K562 (cell line): Measurements from ENCODE around the gene PPM1E. TPM values are rescaled to one million over a fixed set of nuclear protein-coding genes. Genes with fewer than 3 reads are reported as not detected.

Source experiments
- ATAC-seq: fragments of 200-7000 bp; cut with Tn5 transposase; 3 replicates; pipeline ENCODE4 v1.9.1; 2020; ENCODE audit warnings: moderate library complexity
- BruUV-seq: library from RNA; stranded (reverse); fragments of 400-500 nt; replicated peaks from 2 replicates; lab custom pipeline; 2021; lab: Mats Ljungman, UMichigan
- CTCF ChIA-PET: fragments of 300-600 bp; formaldehyde crosslinking; extraction: SDS; loops from one replicate; lab custom pipeline; 2021; ENCODE audit warnings: low intra/inter-chr PET ratio; lab: Yijun Ruan, JAX
- POLR2A ChIA-PET: fragments of 300-600, 350-650 bp; sonication (Branson Sonifier 250); formaldehyde crosslinking; extraction: SDS; loops from one replicate; lab custom pipeline; 2021; ENCODE audit warnings: antibody characterized with exemption, inconsistent platforms; lab: Yijun Ruan, JAX
- DNase-seq, 4 experiments: peaks; one replicate each; pipeline versions ENCODE4 v3.0.0 to v3.0.0-alpha.2; 2011 to 2018; ENCODE audit warnings: low spot score in 3 of 4, mixed read lengths in 3 of 4; ENCODE audit errors: extremely low read depth in 1 of 4
- FAIRE-seq: peaks from 2 replicates; lab custom pipeline; 2011; peaks lifted over from hg19 to GRCh38; lab: Jason Lieb, UNC
- H2AFZ ChIP-seq: 2 replicates; pipeline ENCODE4 v1.6.0; 2011; ENCODE audit warnings: low read depth, low read length, control low read depth, inconsistent platforms
- H3K27ac ChIP-seq: fragments of 200-600 bp; 3 replicates; pipeline ENCODE4 v1.8.0; 2011; ENCODE audit warnings: low read depth, mild to moderate bottlenecking, control low read depth, inconsistent platforms, low read length, moderate library complexity, mixed read lengths; ENCODE audit errors: extremely low read depth
- H3K27me3 ChIP-seq, 2 experiments: fragments of 300-600 bp in 1 of 2; 2 replicates in 1 of 2; 3 replicates in 1 of 2; pipeline versions ENCODE4 v1.6.0 to v1.8.0; 2011; ENCODE audit warnings: inconsistent platforms in 2 of 2, low read length in 2 of 2, mild to moderate bottlenecking in 1 of 2, mixed read lengths in 1 of 2, moderate library complexity in 1 of 2; ENCODE audit not compliant: control insufficient read depth in 2 of 2, insufficient read depth in 2 of 2
- H3K36me3 ChIP-seq: fragments of 300-600 bp; 3 replicates; pipeline ENCODE4 v1.8.0; 2011; ENCODE audit warnings: mild to moderate bottlenecking, low read length, inconsistent platforms; ENCODE audit not compliant: control insufficient read depth, insufficient read depth
- H3K4me1 ChIP-seq, 2 experiments: fragments of 200-600 bp in 1 of 2; replicated peaks in 1 of 2; 2 replicates in 1 of 2; 3 replicates in 1 of 2; pipeline versions ENCODE4 v1.5.1 to v1.8.0; 2011; ENCODE audit warnings: inconsistent platforms in 2 of 2, low read length in 2 of 2, mild to moderate bottlenecking in 1 of 2, mixed read lengths in 1 of 2, moderate library complexity in 1 of 2; ENCODE audit not compliant: control insufficient read depth in 2 of 2, insufficient read depth in 2 of 2
- H3K4me2 ChIP-seq: 2 replicates; pipeline ENCODE4 v1.6.1; 2011; ENCODE audit warnings: low read length, control low read depth, inconsistent platforms, mixed read lengths; ENCODE audit not compliant: insufficient read depth
- H3K4me3 ChIP-seq: fragments of 200-600 bp; sonication (generic), shearing (Covaris generic); 2 replicates; pipeline ENCODE4 v1.5.1; 2016; ENCODE audit warnings: control low read depth, inconsistent platforms
- H3K79me2 ChIP-seq: fragments of 200-600 bp; 3 replicates; pipeline ENCODE4 v1.8.0; 2011; ENCODE audit warnings: low read length, inconsistent platforms; ENCODE audit not compliant: control insufficient read depth, insufficient read depth
- H3K9ac ChIP-seq, 2 experiments: 2 replicates each; pipeline versions ENCODE4 v1.6.0 to v1.6.1; 2011; ENCODE audit warnings: low read depth in 2 of 2, low read length in 2 of 2, control low read depth in 1 of 2, inconsistent platforms in 1 of 2, mild to moderate bottlenecking in 1 of 2, mixed read lengths in 1 of 2; ENCODE audit not compliant: insufficient read depth in 1 of 2
- H3K9me1 ChIP-seq: one replicate; pipeline ENCODE4 v1.6.0; 2011; ENCODE audit warnings: inconsistent platforms, mild to moderate bottlenecking, low read length, moderate library complexity; ENCODE audit not compliant: control insufficient read depth, insufficient read depth
- H3K9me3 ChIP-seq: replicated peaks from 2 replicates; pipeline ENCODE4 v1.5.1; 2011; ENCODE audit warnings: low read depth, low read length, inconsistent platforms; ENCODE audit not compliant: control insufficient read depth, insufficient read depth
- H4K20me1 ChIP-seq: replicated peaks from 2 replicates; pipeline ENCODE4 v1.6.1; 2011; ENCODE audit warnings: low read length, inconsistent platforms, mixed read lengths; ENCODE audit not compliant: control insufficient read depth, insufficient read depth
- CEBPB ChIP-seq: fragments of 450-650 bp; IDR thresholded peaks from 2 replicates; pipeline ENCODE4 v1.6.1; 2016; ENCODE audit warnings: missing genetic modification characterization, missing compliant biosample characterization
- CEBPG ChIP-seq, 3 experiments: fragments of 200-800 bp in 1 of 3; sonication (Bioruptor generic) in 1 of 3; sonication (generic) in 1 of 3; formaldehyde crosslinking in 1 of 3; IDR thresholded peaks in 2 of 3; conservative IDR thresholded peaks in 1 of 3; 2 replicates each; pipeline versions ENCODE4 v1.6.1 to v1.8.0; 2016 to 2022; ENCODE audit warnings: missing compliant biosample characterization in 2 of 3, missing genetic modification characterization in 2 of 3, mild to moderate bottlenecking in 1 of 3, missing genetic modification reagents in 1 of 3
- ETV1 ChIP-seq: fragments of 450-650 bp; conservative IDR thresholded peaks from 2 replicates; pipeline ENCODE4 v1.6.1; 2016; ENCODE audit warnings: missing genetic modification characterization, control low read depth, low read depth, missing compliant biosample characterization
- NBN ChIP-seq: fragments of 450-650 bp; IDR thresholded peaks from 2 replicates; pipeline ENCODE4 v1.6.1; 2016; ENCODE audit warnings: low read depth, mild to moderate bottlenecking
- NFE2L1 ChIP-seq: fragments of 450-650 bp; IDR thresholded peaks from 2 replicates; pipeline ENCODE4 v1.6.1; 2016; ENCODE audit warnings: missing genetic modification characterization, low read depth, mild to moderate bottlenecking, missing compliant biosample characterization, moderate library complexity, borderline replicate concordance
- PCBP1 ChIP-seq: fragments of 200-400 bp; formaldehyde crosslinking; IDR thresholded peaks from 2 replicates; pipeline ENCODE4 v1.6.1; 2018; ENCODE audit warnings: mild to moderate bottlenecking, low read depth, low read length; ENCODE audit not compliant: poor library complexity, severe bottlenecking
- PHF20 ChIP-seq: fragments of 450-650 bp; IDR thresholded peaks from 2 replicates; pipeline ENCODE4 v1.6.1; 2018; ENCODE audit not compliant: partially characterized antibody
- POLR2B ChIP-seq: fragments of 450-650 bp; IDR thresholded peaks from 2 replicates; pipeline ENCODE4 v1.6.1; 2018; ENCODE audit warnings: low read depth; ENCODE audit not compliant: partially characterized antibody
- ZKSCAN8 ChIP-seq: fragments of 200-800 bp; sonication (Bioruptor generic); IDR thresholded peaks from 2 replicates; pipeline ENCODE4 v1.6.1; 2016; ENCODE audit warnings: missing genetic modification characterization, missing compliant biosample characterization
- ZNF23 ChIP-seq: fragments of 250-450 bp; sonication (Bioruptor Pico); IDR thresholded peaks from 2 replicates; pipeline ENCODE4 v1.4.0; 2020; ENCODE audit warnings: mild to moderate bottlenecking
- ZNF561 ChIP-seq: fragments of 450-650 bp; formaldehyde crosslinking; conservative IDR thresholded peaks from 2 replicates; pipeline ENCODE4 v1.4.0; 2020; ENCODE audit warnings: mild to moderate bottlenecking, moderate library complexity
- ZNF696 ChIP-seq: fragments of 250-450 bp; sonication (Bioruptor Pico); conservative IDR thresholded peaks from 2 replicates; pipeline ENCODE4 v1.4.0; 2020; ENCODE audit warnings: mild to moderate bottlenecking, moderate library complexity
- WGBS: fragments of 100-300 bp; shearing (Covaris generic); methylation state at CpG from one replicate; pipeline ENCODE4 v1.1.6; 2016; ENCODE audit warnings: low coverage, mixed read lengths; ENCODE audit not compliant: insufficient coverage; ENCODE audit errors: missing lambda C conversion rate; 5-methylcytosine and 5-hydroxymethylcytosine counted together
- in situ Hi-C: fragments of 300-500 bp; cut with MboI; formaldehyde crosslinking; loops from 4 replicates; pipeline ENCODE4 v1.15.0; 2018; ENCODE audit warnings: inconsistent platforms, mixed read lengths
- intact Hi-C: fragments of 100-400 bp; cut with micrococcal nuclease; formaldehyde crosslinking; loops from 2 replicates; pipeline ENCODE4 v1.14.2; 2022
- polyA plus RNA-seq, 8 experiments: library from polyadenylated mRNA; depleted of rRNA in 4 of 8; stranded (reverse) in 5 of 8; unstranded in 3 of 8; fragments of >200 nt; fragmentation: Nextera tagmentation in 2 of 8; fragmentation: Illumina TruSeq in 1 of 8; extraction: Ambion mirVana in 2 of 8; extraction: Trizol in 1 of 8; gene quantifications; 2 replicates each; pipeline versions ENCODE4 v1.2.1 to v1.2.3, GENCODE V29; 2011 to 2014; ENCODE audit warnings: inconsistent platforms in 1 of 8, missing spikeins in 1 of 8
- total RNA-seq, 7 experiments: library from RNA; depleted of rRNA in 6 of 7; stranded (reverse); fragments of >200 nt in 6 of 7; fragmentation: Illumina TruSeq in 2 of 7; extraction: Trizol in 2 of 7; gene quantifications; 2 replicates each; pipeline versions ENCODE4 v1.2.1 to v1.2.3, GENCODE V29; 2011 to 2021; ENCODE audit warnings: low replicate concordance in 1 of 7
- TF ChIP-seq, protein P1 (sequence below), 3 experiments: fragments of 200-800 bp in 1 of 3; fragments of 250-450 bp in 1 of 3; fragments of 450-650 bp in 1 of 3; sonication (Bioruptor Pico) in 1 of 3; sonication (Bioruptor generic) in 1 of 3; formaldehyde crosslinking in 1 of 3; IDR thresholded peaks; 2 replicates each; pipeline versions ENCODE4 v1.6.1 to v1.8.0; 2016 to 2022; ENCODE audit warnings: mild to moderate bottlenecking in 2 of 3, missing genetic modification characterization in 2 of 3, missing compliant biosample characterization in 1 of 3, moderate library complexity in 1 of 3
- TF ChIP-seq, protein P2 (sequence below): fragments of 450-650 bp; IDR thresholded peaks from 2 replicates; pipeline ENCODE4 v1.6.1; 2018; ENCODE audit warnings: mild to moderate bottlenecking, low read depth; ENCODE audit not compliant: partially characterized antibody
- TF ChIP-seq, protein P3 (sequence below): fragments of 250-450 bp; sonication (Bioruptor Pico); IDR thresholded peaks from 2 replicates; pipeline ENCODE4 v1.4.0; 2020

Gene PPM1E
- total and polyA plus RNA-seq, 9 of the 15 experiments (the other 6 are each of a cell fraction or from before 2014, with no cell fraction given) = 1.0 to 5.7 (median 4.7) TPM

DNA sequence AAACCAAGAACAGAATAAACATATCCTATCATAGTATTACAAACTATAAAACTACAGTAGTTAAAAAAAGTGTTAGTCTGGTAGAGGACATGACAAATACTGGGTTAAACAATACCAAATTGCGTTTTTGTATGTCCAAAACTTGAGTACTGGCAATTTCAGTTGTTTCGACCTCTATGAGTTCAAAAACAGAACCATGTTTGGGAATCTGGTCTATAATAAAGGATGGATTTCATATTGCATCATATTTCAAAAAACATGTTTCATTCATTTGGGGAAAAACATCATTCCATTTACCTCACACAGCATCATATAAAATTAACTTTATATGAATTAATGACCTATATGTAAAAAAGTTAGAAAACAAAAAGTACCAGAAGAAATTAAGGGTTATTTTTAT is 269.3 kb downstream of the PPM1E start:
- Histone ChIP-seq H3K4me3 (no peak overlapping the region), H3K9me3 (no peaks in the 10 kb centered on the region), H3K4me2 (no peak overlapping the region), H3K9me1 (no peaks in the 10 kb centered on the region), H3K4me1 (peaks cover 0 to 7% of the 10 kb centered on the region in 2 experiments; a peak in 2 of 5 replicates), H2AFZ (no peak overlapping the region), H3K27me3 (no peaks in the 10 kb centered on the region), H3K79me2 (no peaks in the 10 kb centered on the region), H4K20me1 (no peaks in the 10 kb centered on the region), H3K36me3 (peaks cover 47% of the 10 kb centered on the region; the same call in 2 of the 3 replicates), H3K27ac (no peak overlapping the region), H3K9ac (no peak overlapping the region)
- ATAC-seq (no peak), FAIRE-seq (peak; percentile 11), DNase-seq (no peak)
- ChIA-PET POLR2A (no interaction called here), CTCF (no interaction called here)
- 100% methylated on average over 2 of the region's 2 CpGs for WGBS
- intact Hi-C loops (no loop called here), in situ Hi-C loops (loop anchor here (25.0 kb wide), 1 partner anchor 738 kb away; the partner anchor contains the start of gene MPO)
- BruUV-seq = no TSS peak
- TF ChIP-seq, protein P1, sequence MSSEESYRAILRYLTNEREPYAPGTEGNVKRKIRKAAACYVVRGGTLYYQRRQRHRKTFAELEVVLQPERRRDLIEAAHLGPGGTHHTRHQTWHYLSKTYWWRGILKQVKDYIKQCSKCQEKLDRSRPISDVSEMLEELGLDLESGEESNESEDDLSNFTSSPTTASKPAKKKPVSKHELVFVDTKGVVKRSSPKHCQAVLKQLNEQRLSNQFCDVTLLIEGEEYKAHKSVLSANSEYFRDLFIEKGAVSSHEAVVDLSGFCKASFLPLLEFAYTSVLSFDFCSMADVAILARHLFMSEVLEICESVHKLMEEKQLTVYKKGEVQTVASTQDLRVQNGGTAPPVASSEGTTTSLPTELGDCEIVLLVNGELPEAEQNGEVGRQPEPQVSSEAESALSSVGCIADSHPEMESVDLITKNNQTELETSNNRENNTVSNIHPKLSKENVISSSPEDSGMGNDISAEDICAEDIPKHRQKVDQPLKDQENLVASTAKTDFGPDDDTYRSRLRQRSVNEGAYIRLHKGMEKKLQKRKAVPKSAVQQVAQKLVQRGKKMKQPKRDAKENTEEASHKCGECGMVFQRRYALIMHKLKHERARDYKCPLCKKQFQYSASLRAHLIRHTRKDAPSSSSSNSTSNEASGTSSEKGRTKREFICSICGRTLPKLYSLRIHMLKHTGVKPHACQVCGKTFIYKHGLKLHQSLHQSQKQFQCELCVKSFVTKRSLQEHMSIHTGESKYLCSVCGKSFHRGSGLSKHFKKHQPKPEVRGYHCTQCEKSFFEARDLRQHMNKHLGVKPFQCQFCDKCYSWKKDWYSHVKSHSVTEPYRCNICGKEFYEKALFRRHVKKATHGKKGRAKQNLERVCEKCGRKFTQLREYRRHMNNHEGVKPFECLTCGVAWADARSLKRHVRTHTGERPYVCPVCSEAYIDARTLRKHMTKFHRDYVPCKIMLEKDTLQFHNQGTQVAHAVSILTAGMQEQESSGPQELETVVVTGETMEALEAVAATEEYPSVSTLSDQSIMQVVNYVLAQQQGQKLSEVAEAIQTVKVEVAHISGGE (CRISPR knock-in tag; IDR thresholded peaks at IDR 0.05) = peak in 1 of 3 experiments; percentile 52; a peak in 2 of 6 replicates
- TF ChIP-seq ETV1 = no peak
- no peak for TF ChIP-seq CEBPG (CRISPR knock-in tag; IDR thresholded peaks at IDR 0.05)
- TF ChIP-seq CEBPG (tag; conservative IDR thresholded peaks at IDR 0.05 in 1 of 2, IDR thresholded peaks at IDR 0.05 in 1 of 2) = peak; percentile 43 to 72; a peak in 3 of 4 replicates
- TF ChIP-seq ZNF561 (CRISPR knock-in tag) = no peak
- TF ChIP-seq ZNF23 (CRISPR knock-in tag) = no peak
- TF ChIP-seq, protein P2, sequence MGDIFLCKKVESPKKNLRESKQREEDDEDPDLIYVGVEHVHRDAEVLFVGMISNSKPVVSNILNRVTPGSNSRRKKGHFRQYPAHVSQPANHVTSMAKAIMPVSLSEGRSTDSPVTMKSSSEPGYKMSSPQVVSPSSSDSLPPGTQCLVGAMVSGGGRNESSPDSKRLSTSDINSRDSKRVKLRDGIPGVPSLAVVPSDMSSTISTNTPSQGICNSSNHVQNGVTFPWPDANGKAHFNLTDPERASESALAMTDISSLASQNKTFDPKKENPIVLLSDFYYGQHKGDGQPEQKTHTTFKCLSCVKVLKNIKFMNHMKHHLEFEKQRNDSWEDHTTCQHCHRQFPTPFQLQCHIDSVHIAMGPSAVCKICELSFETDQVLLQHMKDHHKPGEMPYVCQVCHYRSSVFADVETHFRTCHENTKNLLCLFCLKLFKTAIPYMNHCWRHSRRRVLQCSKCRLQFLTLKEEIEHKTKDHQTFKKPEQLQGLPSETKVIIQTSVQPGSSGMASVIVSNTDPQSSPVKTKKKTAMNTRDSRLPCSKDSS = no peak
- no peak for TF ChIP-seq NBN
- TF ChIP-seq POLR2B = no peak
- no peak for TF ChIP-seq ZNF696 (CRISPR knock-in tag)
- no peak for TF ChIP-seq ZKSCAN8 (CRISPR knock-in tag)
- TF ChIP-seq, protein P3, sequence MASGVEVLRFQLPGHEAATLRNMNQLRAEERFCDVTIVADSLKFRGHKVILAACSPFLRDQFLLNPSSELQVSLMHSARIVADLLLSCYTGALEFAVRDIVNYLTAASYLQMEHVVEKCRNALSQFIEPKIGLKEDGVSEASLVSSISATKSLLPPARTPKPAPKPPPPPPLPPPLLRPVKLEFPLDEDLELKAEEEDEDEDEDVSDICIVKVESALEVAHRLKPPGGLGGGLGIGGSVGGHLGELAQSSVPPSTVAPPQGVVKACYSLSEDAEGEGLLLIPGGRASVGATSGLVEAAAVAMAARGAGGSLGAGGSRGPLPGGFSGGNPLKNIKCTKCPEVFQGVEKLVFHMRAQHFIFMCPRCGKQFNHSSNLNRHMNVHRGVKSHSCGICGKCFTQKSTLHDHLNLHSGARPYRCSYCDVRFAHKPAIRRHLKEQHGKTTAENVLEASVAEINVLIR (CRISPR knock-in tag) = no peak
- no peak for TF ChIP-seq NFE2L1 (tag)
- peak; percentile 49 for TF ChIP-seq CEBPB (tag)
- no peak for TF ChIP-seq PCBP1
- no peak for TF ChIP-seq PHF20
